ENCODE results near the gene SLC50A1.

GRCh38 chr1:155094622-155094948 lies 41.1 kb upstream of the SLC50A1 start:
- no peak for TF ChIP-seq POLR2A (IDR thresholded peaks at IDR 0.05; ENCODE audit: extremely low read depth, insufficient read length)
- TF ChIP-seq CTCF (IDR thresholded peaks at IDR 0.05; ENCODE audit: low read depth, low read length): no peak

Measured in NB4 (cell line).